Right lobe of liver (tissue), 6 donors: Measurements from ENCODE around the gene PPP1R7. TPM values are rescaled to one million over a fixed set of nuclear protein-coding genes. Genes with fewer than 3 reads are reported as not detected.

Experiments used
- ATAC-seq, 4 donors: fragments of 200-7000 bp; cut with Tn5 transposase; one replicate each; pipeline ENCODE4 v1.9.1; 2020; ENCODE audit warnings: mild to moderate bottlenecking in 4 of 4, moderate library complexity in 4 of 4
- DNase-seq, 3 donors: peaks; one replicate each; pipeline ENCODE4 v3.0.0-alpha.2; 2020
- H3K27ac ChIP-seq, 3 donors: fragments of 200-600 bp; one replicate each; pipeline ENCODE4 v1.8.0; 2022
- H3K27me3 ChIP-seq, 2 donors: fragments of 200-600 bp; one replicate each; pipeline ENCODE4 v1.8.0; 2022
- H3K36me3 ChIP-seq, 4 donors: fragments of 200-600 bp; sonication (generic) in 1 of 4; one replicate each; pipeline versions ENCODE4 v1.5.1 to v1.8.0; 2017 to 2022; ENCODE audit warnings: control low read depth in 1 of 4
- H3K4me1 ChIP-seq, 4 donors: fragments of 200-600 bp; sonication (generic) in 1 of 4; one replicate each; pipeline versions ENCODE4 v1.5.1 to v1.8.0; 2017 to 2022; ENCODE audit warnings: control low read depth in 1 of 4
- H3K4me3 ChIP-seq, 3 donors: fragments of 200-600 bp; one replicate each; pipeline ENCODE4 v1.8.0; 2022
- H3K9me3 ChIP-seq, 4 donors: fragments of 200-600 bp; sonication (generic) in 1 of 4; one replicate each; pipeline versions ENCODE4 v1.5.1 to v1.8.0; 2017 to 2022; ENCODE audit warnings: control low read depth in 1 of 4
- CTCF ChIP-seq, 4 donors: fragments of 200-600 bp in 3 of 4; fragments of 450-650 bp in 1 of 4; IDR thresholded peaks; one replicate each; pipeline versions ENCODE4 v1.5.1 to v1.8.0; 2016 to 2022; ENCODE audit warnings: antibody characterized with exemption in 4 of 4, mild to moderate bottlenecking in 2 of 4
- POLR2A ChIP-seq: fragments of 450-650 bp; IDR thresholded peaks from one replicate; pipeline ENCODE4 v1.6.1; 2017; ENCODE audit warnings: antibody characterized with exemption, mild to moderate bottlenecking
- WGBS: methylation state at CpG from one replicate; pipeline ENCODE4 v1.1.6; 2018; ENCODE audit warnings: low coverage, low lambda C conversion rate; ENCODE audit not compliant: insufficient coverage; ENCODE audit errors: missing lambda C conversion rate; 5-methylcytosine and 5-hydroxymethylcytosine counted together
- intact Hi-C, 2 donors: fragments of 100-400 bp; cut with DNase I; formaldehyde crosslinking; loops; one replicate each; pipeline versions ENCODE4 v1.11.2 to v1.14.1; 2022
- total RNA-seq, 6 experiments: library from RNA; depleted of rRNA in 2 of 6; stranded (reverse); fragments of >200 nt in 2 of 6; fragmentation: NEBNext Ultra II Directional in 3 of 6; extraction: Animal tissue kit (Norgen Biotek cat#: 25700) in 3 of 6; gene quantifications; one replicate each; pipeline versions ENCODE4 v1.1.0 to v1.2.4, GENCODE V29; 2016 to 2023
- donor health status: DM: no; HTN: yes; CAD: no.
- donor health status: DM: no; HTN: no; CAD: no.
- donor health status: DM: no; HTN: no; CAD: no.
- donor health status: DM: no; HTN: yes; CAD: no.
- donor health status: DM: no; HTN: yes; CAD: no.

PPP1R7 gene
- total RNA-seq, 6 experiments from 2014 or later = 27.8 to 35.7 (median 29.5) TPM

DNA sequence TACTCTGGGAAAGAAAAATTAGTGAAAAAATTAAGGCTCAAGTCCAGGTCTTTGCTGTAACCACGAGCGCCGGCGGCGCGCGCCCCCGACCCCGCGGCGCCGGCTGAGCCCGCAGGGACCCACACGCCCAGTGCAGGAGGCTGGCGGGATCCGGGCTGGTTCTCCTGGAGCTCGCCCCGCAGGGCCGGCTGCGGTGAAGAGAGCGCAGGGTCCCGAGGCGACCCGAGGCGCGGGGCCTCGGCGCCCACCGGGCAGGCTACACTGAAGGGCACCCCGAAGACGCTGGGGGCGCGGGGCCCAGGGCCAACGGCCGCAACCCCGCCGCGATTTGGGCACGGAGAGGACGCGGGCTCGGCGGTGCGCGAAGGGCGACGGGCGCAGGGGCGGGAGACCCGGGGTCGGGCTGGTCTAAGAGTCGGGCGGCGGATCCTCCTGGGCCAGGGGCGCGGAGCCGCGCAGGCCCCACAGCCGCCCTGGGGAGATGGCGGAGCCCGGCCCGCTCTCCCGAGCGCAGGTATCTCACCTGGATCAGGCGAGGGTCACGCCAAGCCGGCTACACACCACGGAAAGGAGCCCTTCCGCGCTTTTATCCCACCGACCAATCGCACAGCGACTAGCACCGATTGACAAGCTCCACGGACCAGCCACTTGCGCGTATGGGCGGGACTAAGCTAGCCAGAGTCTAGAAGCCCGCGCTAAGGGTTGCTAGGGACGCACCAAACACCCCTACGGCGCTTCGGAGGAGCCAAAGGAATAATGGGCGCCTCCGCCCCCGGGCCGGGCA, 1.2 kb upstream of the PPP1R7 start, which contains the start of gene PASK:
Gene PASK, minus strand, starts transcription at position 582 of the 784 bp plus-strand sequence. CDS start 6,440 bp downstream, outside the sequence.
- ATAC-seq (peak; percentile 88 to 93 (median 91)), DNase-seq (peak; percentile 94 to 97 (median 97))
- TF ChIP-seq CTCF (IDR thresholded peaks at IDR 0.05) = no peak
- TF ChIP-seq POLR2A = no peak
- Histone ChIP-seq H3K36me3 (no peaks in the 10 kb centered on the region), H3K9me3 (no peaks in the 10 kb centered on the region), H3K4me3 (peak within 1 kb of the TSS; percentile 92 to 99 (median 94)), H3K27me3 (no peaks in the 10 kb centered on the region), H3K4me1 (peaks cover 0 to 14% (median 2%) of the 10 kb centered on the region in 4 donors), H3K27ac (peak within 1 kb of the TSS in 1 of 3 donors; percentile 49)
- intact Hi-C loops = no loop called here
- WGBS = 0% methylated on average over 13 of the region's 88 CpGs

DNA sequence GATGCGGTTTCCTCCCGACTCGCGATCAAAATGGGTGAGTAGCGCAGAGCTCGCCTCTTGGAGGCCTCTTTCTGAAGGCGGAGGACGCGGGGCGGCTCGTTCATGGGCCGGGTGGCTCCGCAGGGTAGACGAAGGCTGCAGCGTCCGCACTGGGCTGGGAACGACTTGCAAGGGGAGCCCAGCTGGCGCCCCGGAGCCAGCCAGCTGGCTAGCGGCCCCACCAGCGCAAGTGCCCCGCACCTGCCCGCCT, 667 bp upstream of the PPP1R7 start:
- ATAC-seq (peak; percentile 7 to 20 (median 13)), DNase-seq (no peak)
- intact Hi-C loops = no loop called here

DNA sequence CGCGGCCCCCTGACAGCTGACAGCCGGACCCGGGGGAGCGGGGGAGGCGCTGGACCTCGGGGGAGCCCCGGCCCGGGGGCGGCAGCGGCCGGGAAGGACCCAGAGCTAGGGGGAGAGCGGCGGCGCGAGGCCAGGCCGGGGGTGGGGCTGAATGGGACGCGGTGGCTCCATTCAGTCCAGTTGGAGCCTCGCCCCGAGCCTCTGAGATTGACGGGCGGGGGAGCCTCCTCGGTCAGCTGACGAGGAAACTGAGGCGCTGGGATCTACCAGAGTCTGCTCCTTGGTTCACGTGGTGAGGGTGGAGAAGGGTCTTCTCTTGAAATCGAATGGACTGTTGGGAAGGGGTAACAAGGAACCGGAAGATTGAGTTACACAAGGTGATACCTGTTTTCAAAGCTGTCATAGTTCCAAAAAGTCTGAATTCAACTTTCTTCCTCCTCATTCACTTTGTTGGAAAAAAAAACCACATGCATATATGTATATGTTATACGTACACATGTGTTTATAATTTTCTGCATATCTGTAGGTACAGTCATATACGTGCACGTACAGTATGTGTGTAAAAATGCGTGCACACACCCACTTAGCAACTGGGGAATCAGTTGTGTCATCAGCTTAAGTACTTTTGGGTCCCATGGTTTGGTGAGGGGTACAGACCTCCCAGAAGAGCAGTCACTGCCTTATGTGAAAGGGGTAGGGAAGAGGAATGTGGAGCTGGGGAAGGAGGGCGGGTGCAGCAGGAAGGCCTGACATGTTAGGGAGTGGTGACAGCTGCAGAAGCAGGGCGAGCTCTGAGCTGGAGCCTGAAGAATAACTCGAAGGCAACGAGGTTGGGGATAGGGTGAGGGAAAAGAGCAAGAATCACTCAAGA, 628 bp downstream of the PPP1R7 start:
- TF ChIP-seq POLR2A (no peak), CTCF (IDR thresholded peaks at IDR 0.05) (no peak)
- peak in 1 of 4 donors; percentile 9 for ATAC-seq
- H3K27ac ChIP-seq = peak overlapping the region; percentile 49 to 59 (median 52)

More for the DNA sequence above, 667 bp upstream of the PPP1R7 start:
- peaks cover 0 to 14% (median 2%) of the 10 kb centered on the region in 4 donors for H3K4me1 ChIP-seq
- TF ChIP-seq CTCF (IDR thresholded peaks at IDR 0.05) = no peak
- TF ChIP-seq POLR2A = no peak
- H3K27ac ChIP-seq = no peak overlapping the region
- H3K9me3 ChIP-seq = no peaks in the 10 kb centered on the region
- no peaks in the 10 kb centered on the region for H3K36me3 ChIP-seq
- no peaks in the 10 kb centered on the region for H3K27me3 ChIP-seq
- peak overlapping the region; percentile 92 to 99 (median 94) for H3K4me3 ChIP-seq
- 0% methylated on average over 4 of the region's 23 CpGs for WGBS

DNA sequence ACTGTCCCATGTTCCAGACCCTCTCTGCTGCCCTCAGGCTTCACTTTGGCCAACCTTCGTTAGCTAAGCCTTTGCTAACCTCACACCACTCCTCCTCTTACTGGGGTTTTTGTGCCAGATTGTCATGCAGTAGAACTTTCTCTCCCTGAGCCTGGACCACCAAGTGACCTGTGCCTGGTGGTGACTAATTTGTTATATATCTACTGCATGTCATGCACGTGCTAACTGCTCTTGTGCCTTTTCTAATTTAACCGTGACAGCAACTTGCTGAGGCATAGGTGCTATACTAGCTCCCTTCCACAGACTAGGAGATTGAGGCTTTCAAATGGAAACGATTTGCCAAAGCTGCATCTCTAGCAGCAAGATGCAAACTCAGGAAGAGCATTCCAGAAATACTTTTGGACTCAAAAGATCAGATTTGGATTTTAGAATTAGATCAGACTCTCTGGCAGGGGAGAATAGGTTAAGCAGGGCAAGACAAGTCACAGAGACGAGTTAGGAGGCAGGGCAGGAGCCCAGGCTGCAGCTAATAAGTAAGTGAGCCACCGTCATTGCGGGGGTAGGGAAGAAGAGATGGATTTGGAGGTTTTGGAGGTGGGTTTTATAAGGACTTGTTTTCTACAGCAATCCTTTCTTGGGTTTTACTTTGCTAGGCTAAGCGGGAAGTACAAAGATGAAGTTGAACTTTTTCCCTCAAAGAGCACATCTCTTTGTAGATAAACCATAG, 1.8 kb downstream of the PPP1R7 start:
- H3K9me3 ChIP-seq = no peaks in the 10 kb centered on the region
- WGBS = 81% methylated on average over 8 of the region's 8 CpGs
- H3K4me1 ChIP-seq = peaks cover 0 to 14% (median 2%) of the 10 kb centered on the region in 4 donors
- no peak for DNase-seq
- no peaks in the 10 kb centered on the region for H3K27me3 ChIP-seq
- ATAC-seq = no peak
- peaks cover 0 to 11% (median 2%) of the 10 kb centered on the region in 4 donors for H3K36me3 ChIP-seq
- TF ChIP-seq POLR2A (no peak), CTCF (IDR thresholded peaks at IDR 0.05) (no peak)
- no peak overlapping the region for H3K4me3 ChIP-seq
- no peak overlapping the region for H3K27ac ChIP-seq
- intact Hi-C loops = no loop called here

More for the DNA sequence above, 628 bp downstream of the PPP1R7 start:
- WGBS = 33% methylated on average over 11 of the region's 37 CpGs
- DNase-seq = no peak
- intact Hi-C loops = no loop called here
- Histone ChIP-seq H3K36me3 (peaks cover 0 to 11% (median under 1%) of the 10 kb centered on the region in 4 donors), H3K4me1 (peaks cover 0 to 14% (median 2%) of the 10 kb centered on the region in 4 donors), H3K27me3 (no peaks in the 10 kb centered on the region), H3K4me3 (peak overlapping the region; percentile 92 to 99 (median 94)), H3K9me3 (no peaks in the 10 kb centered on the region)
